Medulla oblongata (tissue), 1 donor: ENCODE measurements around the gene FOXJ3.
"Not testable (repeated sequence)": the region's sequence is repeated elsewhere in the genome, so short reads cannot be mapped to it uniquely, and the experiment has no call there.

Source experiments
- DNase-seq: peaks from one replicate; pipeline ENCODE4 v3.0.0-alpha.2; 2015; ENCODE audit errors: extremely low spot score

Gene FOXJ3

DNA sequence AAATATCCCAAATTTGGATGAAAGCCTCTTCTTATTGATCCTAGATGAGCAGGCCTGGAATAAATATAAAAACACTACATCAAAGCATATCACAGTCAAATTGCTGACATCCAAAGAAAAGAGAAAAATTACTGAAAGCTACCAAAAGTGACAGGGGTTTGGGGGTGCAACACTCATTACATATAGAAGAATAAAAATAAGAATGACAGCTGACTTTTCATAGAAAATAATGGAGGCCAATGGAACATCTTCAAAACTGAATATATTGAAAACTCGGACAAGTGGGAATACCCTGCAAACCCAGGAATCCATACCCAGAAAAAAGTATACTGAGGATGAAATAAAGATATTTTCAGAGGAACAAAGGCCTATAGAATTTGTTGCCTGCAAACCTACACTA is 84.0 kb downstream of the FOXJ3 start:
- no peak for DNase-seq

DNA sequence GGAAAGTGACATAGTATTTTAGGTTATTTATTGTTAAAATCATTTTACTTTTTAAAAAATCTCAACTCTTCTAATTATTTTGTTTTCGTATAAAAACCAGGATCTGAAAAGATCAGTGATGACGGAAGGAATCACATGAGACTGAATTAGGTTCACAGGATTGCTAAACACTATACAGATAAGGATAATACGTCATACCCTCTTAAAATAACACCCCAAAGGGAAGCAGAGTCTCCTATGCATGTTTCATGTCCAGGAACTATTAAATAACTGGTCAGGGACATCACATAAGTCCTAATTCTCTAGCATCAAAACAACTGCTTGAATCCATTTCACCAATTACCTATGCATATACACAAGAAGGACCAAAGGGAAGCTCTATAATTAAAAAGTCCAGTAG is 84.9 kb downstream of the FOXJ3 start:
- DNase-seq = no peak

- DNase-seq = no peak
Measured at GRCh38 chr1:42240966-42241755, 93.9 kb downstream of the FOXJ3 start.

DNA sequence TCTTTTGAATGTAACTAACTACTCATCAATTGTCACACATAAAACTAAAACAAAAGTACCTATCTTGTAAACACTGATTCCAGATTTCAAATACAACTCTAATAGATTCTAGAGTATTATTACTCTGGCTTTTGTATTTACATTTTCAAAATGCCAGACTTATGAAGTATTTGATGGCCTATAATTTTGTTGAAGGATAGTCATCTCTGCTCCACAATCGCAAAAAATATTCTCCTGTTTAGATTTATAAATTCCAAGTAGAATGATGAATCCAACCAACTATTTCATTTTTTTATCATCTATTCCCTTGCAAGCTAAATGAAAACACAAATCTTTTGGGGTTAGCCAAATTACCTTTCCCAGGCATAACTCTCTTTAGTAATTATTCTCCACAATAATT is 95.5 kb downstream of the FOXJ3 start:
- no peak for DNase-seq

GRCh38 chr1:42239041-42239440 is 96.0 kb downstream of the FOXJ3 start:
- DNase-seq = no peak

DNA sequence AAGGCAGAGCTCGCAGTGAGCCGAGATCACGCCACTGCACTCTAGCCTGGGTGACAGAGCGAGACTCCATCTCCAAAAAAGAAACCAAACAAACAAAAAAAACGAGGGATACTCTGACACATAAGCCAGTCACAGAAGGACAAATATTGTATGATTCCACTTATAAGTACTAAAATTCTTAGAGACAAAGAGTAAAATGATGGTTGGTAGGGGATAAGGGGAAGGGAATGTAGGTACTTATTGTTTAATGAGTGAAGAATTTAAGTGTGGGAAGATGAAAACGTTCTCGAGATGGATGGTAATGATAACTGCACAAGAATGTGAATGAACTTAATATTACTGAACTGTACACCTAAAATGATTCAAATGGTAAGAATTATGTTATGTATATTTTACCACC is 103.8 kb downstream of the FOXJ3 start:
- no peak for DNase-seq

GRCh38 chr1:42228938-42229337 is 106.1 kb downstream of the FOXJ3 start:
- DNase-seq = no peak

- DNase-seq = no peak
Measured at GRCh38 chr1:42223036-42223435, 112.0 kb downstream of the FOXJ3 start.

GRCh38 chr1:42221952-42222606 is 113.0 kb downstream of the FOXJ3 start:
- DNase-seq = no peak

DNA sequence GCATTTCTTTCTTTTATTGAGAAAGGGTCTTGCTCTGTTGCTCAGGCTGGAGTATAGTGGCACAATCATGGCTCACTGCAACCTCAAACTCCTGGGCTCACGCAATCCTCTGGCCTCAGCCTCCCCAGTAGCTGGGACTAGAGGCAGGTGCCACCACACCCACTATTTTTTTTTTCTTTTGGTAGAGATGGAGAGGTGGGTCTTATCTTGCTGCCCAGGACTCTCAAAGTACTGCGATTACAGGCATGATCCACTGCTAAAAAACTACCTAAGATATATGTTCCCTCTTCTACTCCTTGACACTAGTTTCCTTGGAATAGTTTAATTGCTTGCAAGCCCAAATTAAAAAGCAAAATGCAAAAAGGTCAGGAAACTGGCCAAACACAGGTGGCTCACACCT is 113.6 kb downstream of the FOXJ3 start:
- DNase-seq = no peak

GRCh38 chr1:42219627-42220026 is 115.4 kb downstream of the FOXJ3 start:
- DNase-seq = no peak

- DNase-seq = no peak
Measured at GRCh38 chr1:42214447-42214871, 120.6 kb downstream of the FOXJ3 start.

DNA sequence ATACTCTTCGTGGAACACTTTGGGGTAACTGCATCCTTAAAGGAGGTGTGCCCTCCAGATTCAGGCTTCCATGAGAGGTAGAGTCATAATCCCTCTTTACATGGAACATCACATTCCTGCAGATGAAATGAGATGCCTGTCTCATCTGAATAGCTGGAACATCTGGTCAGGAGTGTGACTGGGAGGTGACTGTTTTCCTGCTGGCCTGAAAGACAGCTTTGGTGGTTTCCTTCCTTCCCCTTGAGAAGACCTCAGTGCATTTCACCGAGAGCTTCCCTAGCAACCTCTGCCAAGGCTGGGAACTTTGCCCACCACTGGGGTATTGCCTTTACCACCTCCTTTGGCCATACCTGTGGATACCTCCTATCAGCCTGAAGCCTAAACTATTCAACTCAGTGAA is 123.8 kb downstream of the FOXJ3 start:
- DNase-seq = no peak

DNA sequence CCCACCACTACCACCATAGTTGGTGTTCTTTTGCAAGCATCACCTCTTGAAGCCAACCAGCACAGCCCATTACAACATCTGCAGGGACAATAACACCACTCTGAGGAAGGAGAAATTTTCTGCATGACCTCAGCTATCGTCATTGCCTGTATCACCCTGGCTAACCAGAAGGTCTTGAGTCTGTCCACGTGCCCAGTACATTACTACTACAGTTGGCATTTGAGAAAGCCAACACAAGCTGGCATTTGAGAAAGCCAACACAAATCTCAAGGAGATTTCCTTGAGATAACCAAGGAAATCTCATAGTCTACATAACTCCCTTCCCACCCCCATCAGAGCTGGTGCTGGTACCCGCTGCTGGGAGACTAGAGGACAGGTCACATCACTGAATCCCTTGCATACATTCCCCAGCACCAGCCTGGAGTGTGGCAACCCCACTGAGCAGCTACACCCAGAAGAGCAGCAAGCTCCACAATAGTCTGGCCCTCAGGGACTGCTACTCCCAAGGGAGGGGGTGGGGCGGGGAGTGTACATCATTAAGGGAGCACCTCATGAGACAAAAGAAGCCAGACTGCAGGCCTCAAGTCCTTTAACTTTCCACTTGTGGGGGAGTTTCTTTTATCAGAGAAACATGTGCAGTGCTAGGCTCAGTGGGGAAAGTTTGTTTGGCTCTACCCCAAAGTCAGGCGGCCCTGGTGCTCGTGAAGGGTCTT is 124.5 kb downstream of the FOXJ3 start:
- DNase-seq = no peak

- DNase-seq = no peak
Measured at GRCh38 chr1:42209526-42210251, 125.3 kb downstream of the FOXJ3 start.

GRCh38 chr1:42206930-42207329 is 128.1 kb downstream of the FOXJ3 start:
- DNase-seq = not testable (repeated sequence)

DNA sequence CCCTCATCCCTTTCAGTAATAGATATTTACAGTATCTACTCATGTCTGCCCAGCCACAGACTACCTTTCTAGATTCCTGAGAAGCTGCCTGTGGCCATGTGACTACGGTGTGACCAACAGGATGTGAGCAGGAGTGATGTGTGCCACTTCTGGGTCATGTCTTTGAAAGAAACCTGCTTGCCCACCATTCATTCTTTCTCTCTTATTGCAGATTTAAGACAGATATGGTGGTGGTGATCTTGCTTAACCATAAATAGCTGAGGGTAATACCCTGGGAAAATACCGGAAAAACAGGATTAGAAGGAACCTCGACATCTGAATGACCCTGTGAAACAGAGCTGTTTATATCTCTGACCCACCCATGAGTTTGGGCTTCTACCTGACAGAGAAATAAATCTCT is 128.9 kb downstream of the FOXJ3 start:
- no peak for DNase-seq

GRCh38 chr1:42201986-42202385 is 133.0 kb downstream of the FOXJ3 start:
- DNase-seq = no peak

DNA sequence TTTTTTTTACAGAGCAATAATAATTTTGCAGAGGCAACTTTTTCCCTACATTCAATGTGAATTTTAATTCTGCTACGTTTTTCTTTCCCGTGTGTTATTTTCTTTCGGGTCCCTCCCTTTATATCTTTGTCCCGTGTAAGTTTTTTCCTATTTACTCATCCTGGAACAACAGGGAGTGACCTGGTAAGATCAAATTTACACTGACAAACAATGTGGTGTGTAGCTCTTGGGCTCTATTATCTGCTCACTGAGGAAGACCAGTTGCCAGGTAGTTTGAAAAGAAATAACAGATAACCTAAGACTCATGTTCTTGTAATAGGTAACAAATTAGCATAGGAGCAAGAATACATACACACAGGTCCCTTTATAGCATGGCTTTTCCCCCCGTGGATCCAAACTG is 136.8 kb downstream of the FOXJ3 start:
- DNase-seq = no peak

- no peak for DNase-seq
Measured at GRCh38 chr1:42195841-42196240, 139.2 kb downstream of the FOXJ3 start.

DNA sequence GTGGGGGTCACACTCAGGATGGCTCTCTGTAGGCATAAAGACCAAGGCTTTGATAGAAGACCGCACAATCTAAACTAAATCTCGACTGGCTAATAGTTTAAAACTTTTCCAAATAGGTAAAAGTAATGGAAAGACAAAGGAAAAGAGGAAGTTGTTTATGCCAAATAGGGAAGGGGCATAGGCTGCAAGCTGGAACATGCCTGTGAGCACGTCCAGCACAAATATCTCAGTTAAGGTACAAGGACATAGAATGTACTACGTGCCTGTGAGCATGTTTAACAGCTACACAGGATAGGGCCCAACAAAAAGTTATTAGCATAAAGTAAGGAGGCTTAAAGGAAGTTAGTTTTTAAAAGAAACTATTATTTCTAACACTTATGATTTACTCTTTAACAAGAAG is 142.9 kb downstream of the FOXJ3 start:
- no peak for DNase-seq

GRCh38 chr1:42191319-42191718 is 143.7 kb downstream of the FOXJ3 start:
- DNase-seq = no peak
